NOMO-1 treated with dmso at 0.1 percent for 144 hours (cell line): ENCODE results near the gene SCRT2.

Source experiments
- DNase-seq: peaks from one replicate; lab custom pipeline; 2025; ENCODE audit not compliant: unreplicated experiment; lab: John Stamatoyannopoulos, UW

Gene SCRT2

DNA sequence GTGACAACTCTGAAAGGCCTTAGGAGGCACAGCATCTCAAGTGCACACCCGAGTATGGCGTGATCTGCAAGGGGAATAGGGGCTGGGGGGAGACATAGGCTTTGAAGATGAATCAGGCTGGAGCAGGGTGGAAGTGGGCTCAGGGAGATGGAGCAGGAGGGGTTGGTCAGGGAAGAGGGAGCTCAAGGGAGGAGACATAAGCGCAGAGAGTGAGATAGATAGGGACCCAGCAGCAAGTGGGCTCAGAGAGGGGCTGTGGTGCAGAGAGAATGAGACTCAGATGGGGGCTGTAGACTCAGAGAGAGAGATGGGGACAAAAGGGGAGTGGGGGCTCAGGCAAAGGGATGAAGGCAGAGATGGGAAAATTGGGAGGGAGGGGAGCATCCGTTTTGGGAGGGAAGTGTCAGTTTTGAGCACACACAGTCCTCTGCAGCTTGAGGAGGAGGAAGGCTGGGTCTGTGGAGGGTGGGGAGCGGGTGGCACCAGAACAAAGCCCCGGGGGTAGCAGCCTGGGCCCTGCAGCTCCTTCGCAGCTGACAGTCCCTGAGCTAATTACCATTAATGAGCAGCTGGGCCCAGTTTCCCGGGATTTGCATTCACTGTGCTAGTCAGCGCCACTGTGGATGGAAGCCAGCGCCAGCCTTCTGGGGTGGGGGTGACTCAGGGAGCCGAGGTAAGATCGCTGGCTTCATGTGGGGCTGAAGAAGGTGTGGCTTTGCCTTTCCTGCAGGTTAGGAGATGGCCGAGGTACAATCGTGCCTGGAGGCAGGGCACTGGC lies 41.3 kb downstream of the SCRT2 start:
- DNase-seq: no peak

DNA sequence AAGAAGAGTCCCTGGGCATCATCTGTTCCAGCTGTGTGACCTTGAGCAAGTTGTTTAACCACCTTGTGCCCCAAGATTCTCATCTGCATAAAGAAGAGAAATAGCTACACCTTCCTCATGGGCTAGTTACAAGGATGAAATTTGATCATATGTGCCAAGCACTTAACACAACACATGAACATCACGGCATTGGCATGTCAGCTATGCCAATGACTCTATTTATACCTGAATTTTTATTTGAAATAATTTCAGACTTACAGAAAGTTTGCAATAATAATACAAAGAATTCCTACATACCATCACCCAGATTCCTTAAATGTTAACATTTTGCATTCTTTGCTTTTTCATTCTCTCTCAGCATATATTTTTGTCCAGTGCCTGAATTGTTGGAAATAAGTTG lies 44.5 kb downstream of the SCRT2 start:
- no peak for DNase-seq

DNA sequence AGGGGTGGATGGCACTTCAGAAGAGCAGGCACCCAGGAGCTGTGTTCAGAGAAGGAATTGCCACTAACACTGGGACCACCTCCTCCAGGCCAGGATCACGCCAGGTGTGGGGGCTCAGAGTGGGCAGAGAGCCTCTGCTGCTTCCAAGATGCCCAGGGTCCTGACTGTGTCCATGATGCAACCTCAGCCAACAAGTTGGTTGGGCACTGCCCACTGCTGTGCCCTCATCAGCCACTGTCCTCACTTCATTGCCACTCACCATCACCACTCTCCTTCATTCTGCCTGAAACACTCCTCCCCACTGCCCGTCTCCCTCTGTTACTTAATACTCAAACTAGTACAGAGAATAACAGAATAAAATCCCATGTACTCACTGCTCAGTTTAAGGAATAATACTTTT lies 49.0 kb downstream of the SCRT2 start:
- DNase-seq: no peak

DNA sequence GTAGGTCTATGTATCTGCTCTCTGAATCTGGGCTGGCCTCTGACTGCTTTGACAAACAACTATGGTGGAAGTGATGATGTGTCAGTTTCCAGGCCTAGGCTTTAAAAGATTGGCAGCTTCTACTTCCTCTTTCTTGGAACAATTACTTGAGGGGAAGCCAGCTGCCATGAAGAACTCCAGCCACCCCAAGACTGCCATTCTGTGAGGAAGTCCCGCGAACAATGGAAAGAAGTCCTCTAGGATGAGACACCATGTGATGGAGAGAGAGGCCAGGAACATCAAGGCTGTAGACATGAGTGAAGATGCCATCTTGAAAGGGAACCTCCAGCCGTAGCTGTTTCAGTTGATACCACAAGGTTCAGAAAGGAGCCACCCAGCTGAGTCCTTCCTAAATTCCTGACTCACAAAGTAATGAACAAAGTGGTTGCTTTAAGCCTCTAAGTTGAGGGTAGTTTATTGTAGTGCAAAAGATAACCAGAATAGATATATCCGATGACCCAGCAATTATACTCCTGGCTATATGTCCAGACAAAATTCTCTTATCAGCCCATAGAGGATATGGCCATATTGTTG lies 50.2 kb downstream of the SCRT2 start:
- DNase-seq: peak; percentile 25

DNA sequence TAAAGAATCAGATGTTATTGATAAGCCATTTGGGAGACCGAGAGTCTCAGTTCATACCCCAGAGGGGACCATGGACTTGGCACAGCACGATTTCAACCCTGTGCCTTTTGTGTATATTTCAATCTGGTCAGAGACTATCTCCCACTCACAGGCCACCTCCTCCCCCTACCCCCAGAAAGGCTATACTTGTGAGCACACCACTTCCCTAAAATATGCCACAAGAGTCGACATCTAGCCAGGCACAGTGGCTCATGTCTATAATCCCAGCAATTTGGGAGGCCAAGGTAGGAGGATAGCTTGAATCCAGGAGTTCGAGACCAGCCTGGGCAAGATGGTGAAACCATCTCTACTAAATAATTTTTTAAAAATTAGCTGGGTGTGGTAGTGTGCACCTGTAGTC lies 51.9 kb downstream of the SCRT2 start:
- no peak for DNase-seq

DNA sequence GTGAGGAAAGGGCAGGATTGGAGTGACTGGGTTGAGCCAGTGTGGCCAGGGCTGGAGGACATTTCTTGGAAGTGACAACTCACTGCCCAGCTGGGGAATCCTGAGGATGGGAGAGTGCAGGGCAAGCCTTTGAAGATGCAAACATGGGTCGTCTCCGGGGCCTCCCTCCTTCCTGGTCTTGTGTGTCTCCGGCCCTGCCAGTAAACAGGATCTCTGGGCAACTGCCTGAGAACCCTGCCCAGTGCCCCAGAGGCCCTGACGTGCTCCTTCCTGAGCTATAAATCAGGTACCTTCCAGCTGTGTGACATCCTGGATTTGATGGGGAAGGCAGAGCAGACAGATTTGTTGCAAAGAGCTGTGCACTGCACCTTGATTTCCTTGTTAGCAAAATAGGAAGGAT lies 52.6 kb downstream of the SCRT2 start:
- no peak for DNase-seq

GRCh38 chr20:622161-622560 lies 53.4 kb downstream of the SCRT2 start:
- DNase-seq: no peak

DNA sequence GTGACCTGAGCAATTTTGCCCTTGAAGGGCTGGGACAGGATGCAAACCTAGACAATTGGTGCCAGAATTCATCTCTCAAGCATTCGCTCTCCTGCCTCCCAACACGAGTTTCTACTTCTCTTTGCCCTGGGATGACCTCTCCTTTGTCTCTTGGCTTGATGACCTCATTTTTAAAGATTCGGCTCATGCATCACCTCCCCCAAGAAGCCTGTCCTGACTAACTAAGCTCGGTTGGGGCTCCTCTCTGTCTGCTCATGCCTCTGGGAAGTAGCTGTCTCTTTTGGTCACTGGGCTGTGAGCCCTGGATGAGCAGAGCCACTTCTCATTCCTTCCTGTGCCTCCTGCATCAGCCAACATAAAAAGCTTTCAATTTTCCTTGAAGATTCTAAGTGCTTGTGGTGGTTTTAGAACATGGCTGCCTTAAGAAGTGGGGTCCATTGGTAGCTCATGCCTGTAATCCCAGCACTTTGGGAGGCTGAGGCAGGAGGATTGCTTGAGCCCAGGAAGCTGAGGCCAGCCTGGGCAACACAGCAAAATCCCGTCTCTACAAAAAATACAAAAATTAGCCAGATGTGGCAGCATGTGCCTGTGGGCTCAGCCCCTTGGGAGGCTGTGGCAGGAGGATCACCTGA lies 54.4 kb downstream of the SCRT2 start:
- no peak for DNase-seq

DNA sequence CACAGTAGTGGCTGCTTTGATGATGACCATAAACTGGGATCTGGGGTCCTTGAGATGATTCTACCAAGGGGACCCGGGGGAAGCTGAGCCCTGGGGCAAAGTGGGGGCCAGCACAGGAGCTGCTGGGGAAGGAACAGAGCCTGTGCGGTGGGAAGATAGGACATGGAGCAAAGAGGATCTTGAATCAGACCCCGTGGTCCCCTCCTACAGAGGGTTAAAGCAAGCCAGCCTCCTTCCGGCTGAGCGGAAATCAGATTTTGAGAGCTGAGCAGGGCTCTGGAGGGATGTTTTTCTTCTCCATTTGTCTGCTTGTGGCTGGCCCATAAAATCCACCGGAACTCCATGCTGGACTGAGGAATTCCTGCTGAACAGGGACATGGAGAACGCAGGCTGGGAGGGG lies 55.4 kb downstream of the SCRT2 start:
- no peak for DNase-seq

DNA sequence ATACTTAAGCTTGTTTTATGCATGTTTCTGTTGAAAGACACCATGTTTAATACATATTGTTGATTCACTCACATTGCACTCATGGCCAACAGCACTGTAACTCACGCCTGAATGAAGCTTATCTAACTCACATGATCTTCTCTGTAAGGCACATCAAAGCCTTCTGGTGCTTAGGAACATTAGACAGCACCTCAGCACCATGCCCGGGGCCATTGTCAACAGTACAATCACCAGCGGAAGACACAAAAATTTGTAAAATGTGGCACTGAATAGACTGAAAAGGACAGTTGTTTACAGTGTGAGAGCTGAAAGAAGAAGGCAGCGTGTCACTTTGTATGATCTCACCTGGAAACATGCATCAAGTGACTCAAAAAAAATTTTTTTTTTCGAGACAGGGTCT lies 56.6 kb downstream of the SCRT2 start:
- DNase-seq: no peak

DNA sequence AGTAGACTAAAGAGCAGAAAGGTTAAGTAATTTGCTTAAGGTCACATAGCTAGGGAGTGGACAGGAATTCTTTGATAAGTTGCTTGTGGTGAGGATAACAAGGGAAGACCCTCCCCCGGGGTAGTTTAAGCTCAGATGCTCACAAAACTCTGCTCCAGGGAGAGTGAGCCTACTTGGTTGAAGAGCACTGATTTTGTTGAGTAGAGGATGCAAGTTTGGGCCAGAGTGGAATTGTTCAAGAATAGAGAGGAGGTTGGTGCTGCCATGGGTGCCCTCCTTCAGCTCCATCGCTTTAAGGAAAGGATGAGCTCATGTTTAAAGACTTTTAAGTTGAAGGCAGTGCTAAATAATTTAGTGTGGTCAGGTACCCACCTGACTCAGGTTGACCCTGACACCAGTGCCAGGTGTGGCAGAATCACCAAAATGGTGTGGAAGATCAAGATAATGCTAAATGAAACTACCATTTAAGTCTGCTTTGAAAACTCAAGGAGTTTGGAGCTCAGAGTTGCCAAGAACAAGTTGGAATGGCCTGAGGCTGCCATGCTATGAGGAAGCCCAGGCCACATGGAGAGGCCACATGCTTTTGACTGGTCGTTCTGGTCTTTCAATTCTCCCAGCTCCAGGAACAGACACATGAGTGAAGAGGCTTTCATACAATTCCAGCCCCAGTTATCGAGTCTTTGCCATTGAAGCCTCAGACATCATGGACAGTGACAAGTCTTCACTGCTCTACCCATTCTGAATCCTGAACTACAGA lies 57.5 kb downstream of the SCRT2 start:
- DNase-seq: no peak

DNA sequence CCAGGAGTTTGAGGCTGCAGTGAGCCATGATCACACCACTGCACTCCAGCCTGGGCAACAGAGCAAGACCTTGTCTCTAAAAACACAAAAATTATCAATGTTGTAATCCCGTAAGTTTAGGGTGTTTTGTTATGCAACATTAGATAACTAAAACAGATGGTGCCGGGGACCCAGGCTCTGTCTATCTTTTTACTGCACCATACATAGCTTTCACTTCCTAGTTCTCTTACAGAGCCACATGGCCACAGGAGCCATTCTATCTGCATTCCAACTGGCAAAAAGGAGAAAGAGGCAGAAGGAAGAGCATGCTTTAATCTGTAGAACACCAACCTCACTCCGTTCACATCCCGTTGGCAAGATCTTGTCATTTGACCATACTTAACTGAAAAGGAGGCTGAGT lies 60.1 kb downstream of the SCRT2 start:
- DNase-seq: peak; percentile 79

- no peak for DNase-seq
Observed at GRCh38 chr20:611843-612185, 63.8 kb downstream of the SCRT2 start.
